OCI-M1 (cell line): ENCODE data around the gene GTF2F2.

Experiments
- DNase-seq: peaks from one replicate; lab custom pipeline; 2025; lab: John Stamatoyannopoulos, UW

The GTF2F2 gene, protein sequence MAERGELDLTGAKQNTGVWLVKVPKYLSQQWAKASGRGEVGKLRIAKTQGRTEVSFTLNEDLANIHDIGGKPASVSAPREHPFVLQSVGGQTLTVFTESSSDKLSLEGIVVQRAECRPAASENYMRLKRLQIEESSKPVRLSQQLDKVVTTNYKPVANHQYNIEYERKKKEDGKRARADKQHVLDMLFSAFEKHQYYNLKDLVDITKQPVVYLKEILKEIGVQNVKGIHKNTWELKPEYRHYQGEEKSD

DNA sequence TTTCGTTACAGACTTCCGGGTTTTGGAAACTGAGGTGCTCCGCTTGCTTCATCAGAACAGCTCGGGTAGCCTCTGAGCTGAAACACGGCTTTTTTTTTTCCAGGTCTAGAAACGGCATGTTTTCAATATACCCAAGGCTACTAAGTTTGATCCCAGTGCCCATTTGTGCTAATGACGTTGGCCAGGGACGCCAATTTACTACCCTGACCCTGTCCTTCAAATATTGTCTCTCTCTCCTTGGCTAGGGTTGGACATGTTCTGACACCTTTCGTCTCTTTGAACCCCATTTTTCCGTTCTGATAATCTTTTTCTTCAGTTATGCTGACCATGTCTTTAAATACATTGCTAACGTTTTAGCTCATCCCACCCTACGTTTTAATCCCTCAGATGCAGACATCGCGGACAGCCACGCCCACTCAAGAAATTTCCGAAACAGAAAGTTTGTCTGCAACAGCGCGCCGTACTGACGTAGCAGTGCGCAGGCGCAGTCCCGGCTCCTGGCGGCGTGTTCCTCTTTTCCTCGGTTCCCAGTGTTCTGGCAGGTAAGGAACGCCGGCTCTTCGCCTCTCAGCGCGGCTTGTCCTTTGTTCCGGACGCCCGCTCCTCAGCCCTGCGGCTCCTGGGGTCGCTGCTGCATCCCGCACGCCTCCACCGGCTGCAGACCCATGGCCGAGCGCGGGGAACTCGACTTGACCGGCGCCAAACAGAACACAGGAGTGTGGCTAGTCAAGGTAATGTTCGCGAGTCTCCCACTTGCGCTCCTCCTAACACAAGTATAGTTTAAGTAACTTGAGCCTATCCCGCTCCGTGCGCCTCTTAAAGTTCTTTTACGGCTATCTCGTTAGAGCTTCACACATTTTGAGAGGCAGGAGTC lies at the start of gene GTF2F2:
TSS of gene GTF2F2 (plus strand) at position 520 of the 874 bp plus-strand sequence. CDS start at position 666, 146 bp downstream.
- peak; percentile 94 for DNase-seq

DNA sequence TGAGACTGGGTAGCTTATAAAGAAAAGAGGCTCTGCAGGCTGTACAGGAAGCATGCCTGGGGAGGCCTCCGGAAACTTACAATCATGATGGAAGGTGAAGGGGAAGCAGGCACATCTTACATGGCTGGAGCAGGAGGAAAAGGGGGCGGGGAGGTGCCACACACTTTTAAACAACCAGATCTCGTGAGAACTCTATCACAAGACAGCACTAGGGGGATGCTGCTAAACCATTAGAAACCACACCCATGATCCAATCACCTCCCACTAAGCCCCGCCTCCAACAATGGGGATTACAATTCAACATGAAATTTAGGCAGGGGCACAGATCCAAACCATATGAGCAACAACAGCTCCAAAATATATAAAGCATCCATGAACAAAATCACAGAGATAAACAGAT lies 46.5 kb upstream of the GTF2F2 start:
- DNase-seq = peak; percentile 60

DNA sequence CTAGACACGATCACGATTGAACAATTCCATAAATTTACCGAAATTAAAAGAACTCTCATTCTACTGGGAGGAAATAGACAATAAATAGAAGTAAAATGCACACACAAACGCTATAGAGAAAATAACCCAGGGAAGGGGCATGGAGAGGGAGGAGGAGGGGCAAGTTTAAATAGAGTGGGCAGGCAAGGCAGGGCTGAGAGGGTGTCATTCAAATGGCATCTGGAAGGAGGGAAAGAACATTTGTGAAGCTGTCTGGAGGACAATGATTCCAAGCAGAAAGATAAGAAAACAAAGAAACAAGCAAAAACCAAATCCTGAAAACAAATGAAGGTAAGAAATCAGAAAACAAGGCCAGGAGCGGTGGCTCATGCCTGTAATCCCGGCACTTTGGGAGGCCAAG lies 45.6 kb upstream of the GTF2F2 start:
- no peak for DNase-seq

DNA sequence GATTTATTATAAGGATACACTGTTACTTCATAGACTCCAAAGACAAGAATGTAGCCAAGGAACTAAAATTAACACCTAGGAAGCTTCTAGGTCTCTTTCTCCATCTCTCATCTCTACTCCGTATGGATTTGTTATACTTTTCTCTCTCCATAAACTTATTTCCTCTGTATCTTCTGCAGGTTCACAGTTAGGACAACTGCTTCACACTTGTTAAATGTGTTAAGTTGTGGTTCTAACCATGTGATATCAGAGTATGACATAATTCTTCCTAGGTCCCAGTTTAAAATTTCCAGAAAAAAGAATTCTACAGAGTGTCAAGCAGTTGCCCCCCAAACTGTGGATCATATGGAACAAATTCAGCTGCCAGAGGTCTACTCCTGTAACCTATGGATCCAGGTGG lies 42.3 kb upstream of the GTF2F2 start:
- DNase-seq = no peak

DNA sequence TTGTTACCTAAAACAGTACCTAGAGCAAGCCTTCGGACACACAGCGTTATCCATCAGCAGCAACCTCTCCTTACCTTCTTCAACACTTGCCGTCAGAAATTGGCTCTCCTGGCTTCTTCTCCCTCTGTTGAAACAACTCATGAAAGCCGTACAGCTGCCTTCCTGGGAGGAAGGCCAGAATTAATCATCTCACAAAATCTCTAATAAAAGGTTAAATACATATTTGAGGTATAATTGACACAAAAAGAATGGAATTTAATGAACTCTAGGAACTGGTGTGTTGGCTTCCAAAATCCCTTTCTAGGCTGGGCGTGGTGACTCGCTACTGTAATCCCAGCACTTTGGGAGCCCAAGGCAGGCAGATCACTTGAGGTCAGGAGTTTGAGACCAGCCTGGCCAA lies 37.3 kb upstream of the GTF2F2 start:
- no peak for DNase-seq

DNA sequence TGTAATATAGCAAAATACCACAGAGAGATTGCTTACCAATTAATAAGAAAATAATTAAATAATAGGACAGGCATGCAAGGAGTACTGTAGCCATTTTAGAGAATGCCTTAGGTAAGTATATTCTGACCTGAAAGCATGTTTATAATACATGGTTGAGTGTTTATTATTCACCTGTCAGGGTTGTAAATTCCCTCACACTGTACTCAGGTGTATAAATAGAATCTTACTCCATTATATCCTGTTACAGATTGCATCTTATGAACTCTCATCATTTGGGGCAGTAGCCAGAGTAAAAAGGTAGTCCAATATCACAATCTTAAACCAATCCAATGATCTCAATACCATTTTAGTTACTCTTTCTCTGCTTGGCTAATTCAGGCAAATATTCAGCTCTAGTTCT lies 35.8 kb upstream of the GTF2F2 start:
- no peak for DNase-seq

DNA sequence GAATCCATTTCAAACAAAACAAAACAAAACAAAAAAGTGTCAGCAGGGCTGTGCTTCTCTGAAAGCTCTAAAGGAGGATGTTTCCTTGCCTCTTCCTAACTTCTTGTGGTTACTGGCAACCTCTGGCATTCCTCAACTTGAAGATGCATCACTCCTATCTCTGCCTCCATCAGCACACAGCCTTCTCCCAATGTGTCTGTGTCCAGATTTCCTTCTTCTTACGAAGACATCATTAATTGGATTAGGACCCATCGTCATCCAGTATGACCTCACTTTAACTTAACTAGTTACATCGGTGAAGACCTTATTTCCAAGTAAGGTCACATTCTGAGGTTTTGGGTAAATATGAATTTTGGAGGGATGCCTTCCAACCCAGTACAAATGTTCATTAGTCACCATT lies 33.8 kb upstream of the GTF2F2 start:
- no peak for DNase-seq

DNA sequence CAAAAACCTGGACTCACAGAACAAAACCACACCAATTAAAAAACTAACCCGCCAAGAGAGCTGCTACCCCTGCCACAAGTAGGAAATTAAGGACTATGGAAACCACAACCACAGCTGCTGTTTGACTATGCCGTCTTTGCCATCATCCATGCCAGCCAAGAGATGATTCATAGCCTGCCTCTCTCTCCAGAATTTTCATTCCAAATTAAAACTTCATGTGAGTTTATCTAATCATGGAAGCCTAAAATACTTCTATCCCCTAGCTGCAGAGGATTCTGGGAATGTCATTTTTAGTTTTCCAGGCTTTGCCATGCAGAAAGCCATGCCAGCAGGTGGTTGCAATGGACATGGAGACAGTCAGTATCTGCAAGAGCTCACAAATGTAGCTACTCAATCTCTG lies 27.6 kb upstream of the GTF2F2 start:
- no peak for DNase-seq

DNA sequence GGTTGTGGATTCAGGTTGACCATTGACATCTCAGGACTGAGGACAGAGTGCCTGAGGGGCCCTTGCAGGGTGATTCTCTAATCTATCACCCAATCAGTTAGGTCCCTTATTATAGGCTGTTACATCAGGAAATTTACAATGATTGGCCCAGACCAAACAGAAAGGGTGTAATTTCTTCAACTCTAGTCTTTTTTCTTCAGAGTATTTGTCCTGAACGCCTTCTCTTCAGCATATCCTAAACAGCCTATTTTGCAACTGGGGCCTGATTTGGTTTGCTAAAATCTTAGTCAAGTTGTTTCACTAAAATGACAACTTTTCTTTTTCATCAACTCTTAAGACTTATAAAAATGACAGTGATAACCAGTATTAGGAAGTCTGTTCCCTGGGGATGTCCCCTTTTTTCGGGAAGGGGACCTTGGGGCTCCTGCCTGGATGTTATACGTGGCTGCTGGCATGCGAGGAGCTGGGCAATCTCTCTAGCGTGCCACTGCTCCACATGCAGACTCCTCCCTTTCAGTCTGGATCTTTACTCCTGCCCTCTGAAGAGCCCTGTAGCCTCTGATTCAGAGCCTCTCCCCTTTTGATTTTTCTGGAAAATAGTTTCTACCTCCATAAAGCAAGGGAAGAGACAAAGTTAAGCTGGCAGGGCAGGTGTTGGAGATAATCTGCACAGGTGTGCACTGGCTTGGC lies 19.6 kb upstream of the GTF2F2 start:
- no peak for DNase-seq

DNA sequence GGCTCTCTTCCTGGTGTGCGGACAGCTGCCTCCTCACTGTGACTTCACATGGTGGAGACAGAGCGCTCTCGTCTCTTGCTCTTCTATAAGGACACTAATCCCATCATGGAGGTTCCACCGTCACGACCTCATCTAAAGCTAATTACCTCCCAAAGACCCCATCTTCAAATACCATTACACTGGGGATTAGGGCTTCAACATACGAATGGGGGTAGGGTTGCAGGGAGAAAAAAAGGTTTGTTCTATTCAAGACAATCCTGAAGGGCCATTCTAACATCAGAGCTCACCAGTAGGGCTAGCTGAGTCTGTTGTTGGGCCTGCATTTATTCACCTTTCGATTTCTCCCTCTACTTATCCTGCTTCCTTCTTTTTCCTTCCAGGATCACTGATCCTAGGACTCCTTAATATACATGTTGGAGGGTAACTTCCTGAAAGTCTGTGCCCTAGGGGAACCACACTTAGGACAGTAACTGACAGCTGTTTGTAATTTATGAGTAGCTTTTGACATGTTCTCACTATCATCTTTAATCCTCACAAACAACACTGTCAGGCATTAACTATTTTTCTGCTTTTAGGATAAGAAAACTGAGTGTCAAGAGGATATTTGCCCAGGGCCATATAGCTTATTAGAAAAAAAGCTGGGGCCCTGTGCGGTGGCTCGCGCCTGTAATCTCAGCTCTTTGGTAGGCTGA lies 18.8 kb upstream of the GTF2F2 start:
- DNase-seq = no peak

DNA sequence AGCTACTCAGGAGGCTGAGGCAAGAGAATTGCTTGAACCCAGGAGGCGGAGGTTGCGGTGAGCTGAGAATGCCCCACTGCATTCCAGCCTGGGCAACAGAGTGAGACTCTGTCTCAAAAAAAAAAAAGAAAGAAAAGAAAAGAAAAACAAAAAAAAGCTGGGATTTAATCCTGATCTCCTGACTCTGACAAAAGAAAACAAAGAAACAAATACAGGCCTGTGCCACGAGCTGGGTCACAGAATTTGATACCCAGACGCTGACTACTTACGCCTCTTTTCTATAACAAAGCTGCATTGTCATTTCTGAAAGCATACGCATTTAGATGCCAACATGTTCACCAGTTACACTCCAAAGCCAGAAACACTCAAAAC lies 18.2 kb upstream of the GTF2F2 start:
- no peak for DNase-seq

DNA sequence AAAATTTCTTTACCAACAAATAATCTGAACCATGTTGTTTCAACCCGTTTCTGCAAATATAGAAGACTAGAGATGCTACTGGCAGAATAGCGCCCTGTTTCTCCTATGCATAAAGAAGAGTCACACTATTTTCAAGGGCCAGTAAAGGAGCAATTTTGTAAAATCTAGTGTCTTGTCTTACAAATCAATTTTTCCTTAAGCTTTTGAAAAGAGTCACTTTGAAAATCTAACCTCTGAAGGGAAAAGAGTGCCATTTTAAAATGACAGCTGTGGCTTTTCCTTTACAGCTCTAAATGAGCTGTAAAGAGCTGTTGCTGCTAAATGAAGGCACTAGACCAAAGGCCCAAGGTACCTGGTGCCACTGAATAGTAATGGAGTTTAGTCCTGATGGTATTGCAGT lies 16.9 kb upstream of the GTF2F2 start:
- no peak for DNase-seq

DNA sequence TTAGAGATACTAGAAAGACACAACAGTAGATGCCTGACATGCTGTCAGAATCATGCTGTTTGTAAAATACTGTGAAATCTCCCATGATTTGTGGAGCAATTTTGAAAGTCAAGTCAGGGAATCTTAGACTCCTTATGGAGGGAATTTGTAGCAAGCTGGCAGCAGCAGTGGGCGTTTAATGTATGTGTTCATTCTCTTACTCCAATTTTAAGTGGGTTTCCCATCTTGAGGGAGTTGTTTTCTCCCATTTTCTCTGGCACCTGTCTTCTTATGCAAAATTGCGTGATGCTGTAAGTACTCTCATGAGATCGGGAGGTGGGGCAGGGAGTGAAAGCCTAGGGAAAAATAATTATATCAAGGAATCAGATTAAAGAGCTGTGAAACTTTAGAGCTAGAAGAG lies 16.0 kb upstream of the GTF2F2 start:
- DNase-seq = no peak

DNA sequence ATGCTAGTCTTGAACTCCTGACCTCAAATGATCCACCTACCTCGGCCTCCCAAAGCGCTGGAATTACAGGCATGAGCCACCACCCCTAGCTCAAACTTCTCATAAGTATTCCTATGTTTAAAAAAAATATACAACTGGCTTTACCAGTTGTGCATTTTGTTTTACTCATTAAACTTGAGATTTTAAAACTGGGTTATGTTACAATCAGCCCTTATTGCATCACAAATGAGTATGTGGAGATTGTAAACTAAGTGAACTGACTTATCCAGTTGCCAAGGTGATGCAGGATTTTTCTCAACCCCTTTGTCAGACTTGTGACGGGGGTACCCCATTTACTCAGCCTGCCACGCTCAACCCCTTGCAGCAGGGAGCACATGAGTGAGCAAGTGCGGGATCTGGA lies 14.4 kb upstream of the GTF2F2 start:
- DNase-seq = no peak

DNA sequence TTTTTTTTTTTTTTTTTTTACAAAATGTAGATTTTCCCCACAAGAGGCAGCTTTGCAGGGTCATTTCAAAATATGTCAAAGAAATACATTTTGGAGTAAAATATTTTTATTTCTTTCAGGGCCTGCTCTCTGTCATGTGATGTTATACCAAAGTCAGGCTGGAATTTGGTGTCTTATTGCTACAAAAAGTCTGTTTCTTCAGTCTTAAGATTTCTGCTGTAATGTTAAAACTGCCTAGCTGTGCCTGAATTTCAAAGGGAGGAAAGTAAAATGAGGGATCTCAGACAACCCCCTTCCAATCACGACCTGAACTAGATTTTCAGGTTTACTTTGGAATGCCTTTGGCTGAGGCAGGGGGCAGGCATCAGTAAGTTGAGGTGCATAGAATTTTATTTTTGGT lies 12.8 kb upstream of the GTF2F2 start:
- no peak for DNase-seq

DNA sequence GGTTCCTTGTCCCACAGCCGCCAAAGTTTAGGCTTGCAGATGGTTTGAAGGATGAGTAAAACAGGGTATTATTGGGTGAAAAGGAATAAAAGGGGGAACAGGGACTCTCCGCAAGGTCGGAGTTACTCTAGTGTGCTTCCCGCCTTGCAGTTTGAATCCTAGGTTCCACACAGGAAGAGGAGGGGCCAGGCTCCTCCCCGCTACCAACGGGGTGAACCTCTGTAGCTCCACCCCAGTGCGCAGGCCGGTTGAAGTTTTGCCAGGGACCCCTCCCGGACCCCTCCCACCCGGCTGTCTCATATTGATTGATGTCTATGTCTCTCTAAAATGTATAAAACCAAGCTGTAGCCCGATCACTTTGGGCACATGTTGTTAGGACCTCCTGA lies 11.6 kb upstream of the GTF2F2 start:
- DNase-seq = no peak

DNA sequence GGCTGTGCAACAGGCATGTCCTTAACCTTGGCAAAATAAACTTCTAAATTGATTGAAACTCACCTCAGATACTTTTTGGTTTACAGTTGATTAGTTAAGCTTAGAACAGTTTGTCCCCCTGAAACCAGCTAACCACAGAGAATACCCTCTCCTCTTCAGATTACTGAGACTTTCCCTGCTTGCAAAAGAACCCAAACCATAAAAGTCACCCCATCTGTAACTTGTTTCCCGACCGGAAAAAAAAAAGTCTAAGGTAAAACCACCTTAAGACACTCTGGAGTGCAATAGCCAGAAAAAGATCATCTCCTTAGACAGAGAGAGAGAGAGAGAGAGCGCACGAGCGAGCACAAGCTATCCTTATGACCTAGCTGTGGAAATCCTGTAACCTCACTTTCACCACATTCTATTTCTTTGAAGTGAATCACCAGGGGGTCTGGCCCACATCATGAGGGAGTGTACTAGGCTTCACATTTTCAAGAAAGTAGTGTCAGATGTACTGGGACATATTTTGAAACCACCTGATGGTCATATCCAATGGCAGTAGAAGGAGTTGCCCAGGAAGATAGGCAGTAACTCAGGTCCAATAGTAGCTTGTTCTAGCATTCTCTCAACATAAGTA lies 11.1 kb upstream of the GTF2F2 start:
- DNase-seq = no peak

DNA sequence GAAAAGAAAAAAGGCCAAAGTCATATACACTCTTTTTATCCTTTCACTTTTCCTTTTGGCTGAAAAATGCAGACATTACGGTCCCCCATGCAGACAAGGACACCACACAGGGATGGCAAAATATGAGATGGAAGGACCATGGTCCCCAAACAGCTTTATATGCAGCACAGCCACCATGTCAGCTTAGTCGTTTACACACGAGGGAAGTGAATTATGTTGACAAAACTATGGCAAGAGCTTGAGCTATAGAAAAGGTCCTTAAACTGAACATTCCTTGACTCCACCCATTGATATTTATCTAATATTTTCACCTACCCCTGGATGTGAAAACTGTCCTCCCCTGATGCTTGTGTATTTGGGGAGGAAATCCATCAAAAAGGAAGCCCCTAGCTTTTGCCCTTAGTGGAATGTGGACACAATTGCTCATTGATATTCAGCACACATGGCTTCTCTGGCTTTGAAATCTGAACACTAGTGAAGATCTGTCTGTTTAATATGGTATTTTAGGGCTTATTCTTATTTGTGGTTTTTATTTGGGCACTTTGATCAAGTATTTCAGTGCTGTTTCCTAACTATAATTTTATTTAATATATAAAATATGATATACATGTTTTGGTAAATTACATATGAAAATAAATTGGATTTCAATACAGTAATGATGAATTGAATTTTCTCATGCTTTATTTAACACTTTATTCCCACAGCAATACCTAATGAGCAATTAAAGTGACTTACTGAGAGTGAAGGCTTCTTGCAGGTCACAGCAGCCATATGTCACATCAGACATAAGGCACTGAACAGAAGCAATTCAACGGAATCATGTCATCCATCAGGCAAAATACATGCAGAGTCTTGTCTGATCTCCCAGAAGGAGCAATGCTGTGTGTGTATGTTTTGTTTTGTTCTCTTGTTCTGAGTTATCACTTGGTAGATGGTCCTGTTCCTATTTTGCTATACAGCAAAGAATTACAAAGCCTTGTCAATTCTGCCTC lies 6.8 kb upstream of the GTF2F2 start:
- DNase-seq = peak; percentile 39

DNA sequence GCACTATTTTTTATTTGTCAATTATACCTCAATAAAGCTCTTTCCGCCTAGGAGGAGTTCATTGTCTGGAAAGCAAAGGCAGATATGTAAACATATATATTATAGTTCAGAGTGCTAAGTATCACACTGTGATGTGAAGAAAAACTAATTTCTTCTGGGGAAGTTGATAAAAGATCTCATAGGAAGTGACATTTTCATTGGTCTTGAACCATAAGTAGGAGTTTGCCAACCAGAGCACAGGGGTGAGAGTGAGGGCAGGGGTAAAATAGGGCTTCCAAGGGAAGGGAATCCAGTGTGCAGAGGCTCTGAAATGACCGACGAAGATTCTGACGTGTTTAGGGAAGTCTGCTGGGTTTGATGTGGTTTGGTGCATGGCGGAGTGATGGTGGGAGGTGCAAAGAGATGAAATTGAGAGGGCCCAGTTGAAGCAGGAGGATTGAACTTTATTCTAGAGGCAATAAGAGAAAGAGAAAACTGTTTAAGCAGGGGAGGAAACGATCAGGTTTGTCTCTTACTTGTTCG lies 780 bp upstream of the GTF2F2 start:
- peak; percentile 74 for DNase-seq
